HepG2 (cell line): ENCODE data around the gene MECR. TPM values are rescaled to one million over a fixed set of nuclear protein-coding genes. Genes with fewer than 3 reads are reported as not detected.
A peak's percentile ranks its signal among the peaks of the same experiment; 100 is the strongest.

Source experiments
- ARID5B ChIP-seq: IDR thresholded peaks from 2 replicates; pipeline ENCODE4 v1.4.0; 2020; ENCODE audit warnings: mild to moderate bottlenecking, missing genetic modification reagents
- NFYC ChIP-seq: IDR thresholded peaks from 2 replicates; pipeline ENCODE4 v1.6.1; 2016; ENCODE audit warnings: missing genetic modification reagents, missing compliant biosample characterization
- NONO ChIP-seq, 2 experiments: fragments of 450-650 bp in 1 of 2; sonication (generic) in 1 of 2; formaldehyde crosslinking in 1 of 2; IDR thresholded peaks in 1 of 2; conservative IDR thresholded peaks in 1 of 2; 2 replicates each; pipeline versions ENCODE4 v1.6.1 to v1.8.0; 2017 to 2022; ENCODE audit warnings: mild to moderate bottlenecking in 1 of 2, missing genetic modification reagents in 1 of 2, moderate library complexity in 1 of 2
- PLSCR1 ChIP-seq: sonication (generic); formaldehyde crosslinking; IDR thresholded peaks from 2 replicates; pipeline ENCODE4 v1.5.0; 2020; ENCODE audit warnings: missing genetic modification reagents, mild to moderate bottlenecking, borderline replicate concordance
- REPIN1 ChIP-seq: sonication (generic); formaldehyde crosslinking; IDR thresholded peaks from 2 replicates; pipeline ENCODE4 v1.8.0; 2022; ENCODE audit warnings: missing genetic modification reagents, low read depth, mild to moderate bottlenecking, borderline replicate concordance
- SOX13 ChIP-seq, 3 experiments: fragments of 450-650 bp in 1 of 3; sonication (generic) in 1 of 3; formaldehyde crosslinking in 1 of 3; IDR thresholded peaks in 2 of 3; conservative IDR thresholded peaks in 1 of 3; 2 replicates each; pipeline versions ENCODE4 v1.5.0 to v1.6.1; 2016 to 2020; ENCODE audit warnings: antibody characterized with exemption in 1 of 3, mild to moderate bottlenecking in 1 of 3, missing compliant biosample characterization in 1 of 3, missing genetic modification reagents in 1 of 3, moderate library complexity in 1 of 3
- THAP11 ChIP-seq: IDR thresholded peaks from 2 replicates; pipeline ENCODE4 v1.6.1; 2016; ENCODE audit warnings: missing biosample characterization, missing genetic modification reagents
- YY1 ChIP-seq: IDR thresholded peaks from 2 replicates; pipeline ENCODE4 v1.6.1; 2011; ENCODE audit warnings: low read length, low read depth, moderate library complexity, mild to moderate bottlenecking; ENCODE audit not compliant: insufficient read depth, insufficient replicate concordance
- ZC3H13 ChIP-seq: sonication (generic); formaldehyde crosslinking; IDR thresholded peaks from 2 replicates; pipeline ENCODE4 v1.8.1; 2023; ENCODE audit warnings: mild to moderate bottlenecking, missing genetic modification reagents, moderate library complexity
- ZFX ChIP-seq: sonication (generic); formaldehyde crosslinking; IDR thresholded peaks from 2 replicates; pipeline ENCODE4 v1.4.0; 2020; ENCODE audit warnings: mild to moderate bottlenecking, low read depth, missing genetic modification reagents, moderate library complexity
- ZNF264 ChIP-seq: sonication (generic); formaldehyde crosslinking; IDR thresholded peaks from 2 replicates; pipeline ENCODE4 v1.4.0; 2020; ENCODE audit warnings: missing genetic modification reagents
- ZNF331 ChIP-seq: sonication (generic); formaldehyde crosslinking; IDR thresholded peaks from 2 replicates; pipeline ENCODE4 v1.4.0; 2020; ENCODE audit warnings: missing genetic modification reagents
- ZNF574 ChIP-seq: sonication (generic); formaldehyde crosslinking; IDR thresholded peaks from 2 replicates; pipeline ENCODE4 v1.4.0; 2020; ENCODE audit warnings: missing genetic modification reagents
- ZNF577 ChIP-seq: sonication (generic); formaldehyde crosslinking; IDR thresholded peaks from 2 replicates; pipeline ENCODE4 v1.4.0; 2020; ENCODE audit warnings: mild to moderate bottlenecking, low read depth, missing genetic modification reagents, borderline replicate concordance
- ZNF687 ChIP-seq: sonication (generic); formaldehyde crosslinking; IDR thresholded peaks from 2 replicates; pipeline ENCODE4 v1.5.1; 2020; ENCODE audit warnings: mild to moderate bottlenecking, missing genetic modification reagents, moderate library complexity
- polyA plus RNA-seq, 8 experiments: library from polyadenylated mRNA; depleted of rRNA in 3 of 8; stranded (reverse) in 7 of 8; unstranded in 1 of 8; fragments of >200 nt; fragmentation: Illumina TruSeq in 4 of 8; extraction: Trizol in 4 of 8; gene quantifications; 2 replicates each; pipeline versions ENCODE4 v1.2.1 to v1.2.3, GENCODE V29; 2011 to 2016; ENCODE audit warnings: low read depth in 4 of 8, missing spikeins in 1 of 8, mixed read lengths in 1 of 8; ENCODE audit not compliant: insufficient read depth in 1 of 8
- total RNA-seq, 5 experiments: library from RNA; depleted of rRNA; stranded (reverse); fragments of >200 nt; fragmentation: Illumina TruSeq; extraction: Trizol; gene quantifications; 2 replicates each; pipeline ENCODE4 v1.2.3, GENCODE V29; 2016; ENCODE audit warnings: low read depth in 1 of 5

Gene MECR
- total and polyA plus RNA-seq, 2 of the 13 experiments (the other 11 are each of a cell fraction or from before 2014, with no cell fraction given), result 18.8 to 24.9 TPM

- no peak for TF ChIP-seq NFYC (CRISPR knock-in tag)
- TF ChIP-seq SOX13 (IDR thresholded peaks at IDR 0.05), result no peak
- TF ChIP-seq SOX13 (CRISPR knock-in tag; conservative IDR thresholded peaks at IDR 0.05 in 1 of 2, IDR thresholded peaks at IDR 0.05 in 1 of 2), result no peak
- no peak for TF ChIP-seq REPIN1 (CRISPR knock-in tag)
- TF ChIP-seq ZFX, result 0 out of 2 replicates have a peak, but pooled peaks have one; percentile 27
- no peak for TF ChIP-seq ZNF264 (CRISPR knock-in tag)
- no peak for TF ChIP-seq PLSCR1 (CRISPR knock-in tag)
- 0 out of 2 replicates have a peak, but pooled peaks have one; percentile 12 for TF ChIP-seq ZNF331 (CRISPR knock-in tag)
- no peak for TF ChIP-seq ZC3H13 (CRISPR knock-in tag)
- TF ChIP-seq THAP11, result 0 out of 2 replicates have a peak, but pooled peaks have one; percentile 14
- TF ChIP-seq ZNF577 (CRISPR knock-in tag), result no peak
- peak; percentile 57; the same call in 1 of the 2 replicates for TF ChIP-seq ZNF574 (CRISPR knock-in tag)
- 0 out of 2 replicates have a peak, but pooled peaks have one; percentile 13 for TF ChIP-seq ARID5B (CRISPR knock-in tag)
- peak; percentile 49 for TF ChIP-seq ZNF687 (CRISPR knock-in tag)
- peak; percentile 76 for TF ChIP-seq YY1
- no peak for TF ChIP-seq NONO (IDR thresholded peaks at IDR 0.05)
- TF ChIP-seq NONO (CRISPR knock-in tag; conservative IDR thresholded peaks at IDR 0.05), result 0 out of 2 replicates have a peak, but pooled peaks have one; percentile 49
These were observed 5.4 kb upstream of the MECR start, which contains the start of gene PTPRU (continued) for GRCh38 chr1:29235955-29236711.
